H9 (cell line): ENCODE results near the gene RABGAP1L. TPM values are rescaled to one million over a fixed set of nuclear protein-coding genes. Genes with fewer than 3 reads are reported as not detected.

ENCODE experiments used
- DNase-seq: peaks from one replicate; pipeline ENCODE4 v3.0.0-alpha.2; 2017
- H2AFZ ChIP-seq: one replicate; pipeline ENCODE4 v1.6.1; 2013; ENCODE audit warnings: mild to moderate bottlenecking, low read length, control low read depth, moderate library complexity
- H2AK5ac ChIP-seq: 2 replicates; pipeline ENCODE4 v1.6.1; 2013; ENCODE audit warnings: low read length, control low read depth, mixed read lengths; ENCODE audit not compliant: insufficient read length
- H2BK120ac ChIP-seq: one replicate; pipeline ENCODE4 v1.6.1; 2013; ENCODE audit warnings: low read depth, mild to moderate bottlenecking, low read length, control low read depth, inconsistent platforms; ENCODE audit not compliant: poor library complexity, severe bottlenecking
- H2BK12ac ChIP-seq: 2 replicates; pipeline ENCODE4 v1.6.1; 2013; ENCODE audit warnings: low read length, control low read depth, mixed read lengths, low read depth; ENCODE audit not compliant: insufficient read length
- H2BK15ac ChIP-seq: 2 replicates; pipeline ENCODE4 v1.6.1; 2013; ENCODE audit warnings: low read depth, low read length, control low read depth
- H2BK20ac ChIP-seq: one replicate; pipeline ENCODE4 v1.6.1; 2013; ENCODE audit warnings: low read depth, mild to moderate bottlenecking, low read length, control low read depth, inconsistent platforms; ENCODE audit not compliant: poor library complexity, severe bottlenecking
- H2BK5ac ChIP-seq: 2 replicates; pipeline ENCODE4 v1.6.1; 2013; ENCODE audit warnings: low read length, control low read depth, mixed read lengths; ENCODE audit not compliant: insufficient read length
- H3K14ac ChIP-seq: 2 replicates; pipeline ENCODE4 v1.6.1; 2013; ENCODE audit warnings: low read length, control low read depth; ENCODE audit not compliant: insufficient read depth
- H3K18ac ChIP-seq: 2 replicates; pipeline ENCODE4 v1.6.1; 2013; ENCODE audit warnings: low read depth, mild to moderate bottlenecking, mixed read lengths, low read length, control low read depth; ENCODE audit not compliant: insufficient read length
- H3K23ac ChIP-seq: 2 replicates; pipeline ENCODE4 v1.6.1; 2013; ENCODE audit warnings: low read length, control low read depth, mixed read lengths, low read depth; ENCODE audit not compliant: insufficient read length
- H3K23me2 ChIP-seq: 2 replicates; pipeline ENCODE4 v1.6.1; 2013; ENCODE audit warnings: low read depth, mild to moderate bottlenecking, mixed read lengths, low read length, control low read depth; ENCODE audit not compliant: insufficient read length, poor library complexity, severe bottlenecking
- H3K27ac ChIP-seq: 2 replicates; pipeline ENCODE4 v1.5.1; 2013; ENCODE audit warnings: low read length, control low read depth, mixed read lengths, low read depth; ENCODE audit not compliant: insufficient read length
- H3K27me3 ChIP-seq: 2 replicates; pipeline ENCODE4 v1.6.1; 2013; ENCODE audit warnings: low read length, control low read depth, inconsistent platforms; ENCODE audit not compliant: insufficient read depth
- H3K4ac ChIP-seq: 2 replicates; pipeline ENCODE4 v1.6.1; 2013; ENCODE audit warnings: low read depth, mild to moderate bottlenecking, control low read depth, inconsistent platforms, low read length, moderate library complexity
- H3K4me1 ChIP-seq: 2 replicates; pipeline ENCODE4 v1.6.1; 2013; ENCODE audit warnings: low read length, control low read depth, inconsistent platforms; ENCODE audit not compliant: insufficient read depth
- H3K4me2 ChIP-seq: 2 replicates; pipeline ENCODE4 v1.6.1; 2013; ENCODE audit warnings: low read length, control low read depth, mixed read lengths; ENCODE audit not compliant: insufficient read length, insufficient read depth
- H3K56ac ChIP-seq: 2 replicates; pipeline ENCODE4 v1.6.1; 2013; ENCODE audit warnings: low read depth, mild to moderate bottlenecking, mixed read lengths, low read length, control low read depth; ENCODE audit not compliant: insufficient read length
- H3K79me1 ChIP-seq: 2 replicates; pipeline ENCODE4 v1.6.1; 2013; ENCODE audit warnings: low read depth, mild to moderate bottlenecking, moderate library complexity, low read length, control low read depth, inconsistent platforms; ENCODE audit not compliant: insufficient read depth, poor library complexity, severe bottlenecking
- H3K79me2 ChIP-seq: 2 replicates; pipeline ENCODE4 v1.6.1; 2013; ENCODE audit warnings: low read length, control low read depth, inconsistent platforms; ENCODE audit not compliant: insufficient read depth
- H3K9ac ChIP-seq: 2 replicates; pipeline ENCODE4 v1.6.1; 2013; ENCODE audit warnings: low read length, control low read depth, mixed read lengths; ENCODE audit not compliant: insufficient read length; ENCODE audit errors: extremely low read depth
- H3K9me3 ChIP-seq: one replicate; pipeline ENCODE4 v1.6.1; 2013; ENCODE audit warnings: low read depth, low read length, inconsistent platforms; ENCODE audit not compliant: control insufficient read depth
- H3T11ph ChIP-seq: one replicate; pipeline ENCODE4 v1.6.1; 2013; ENCODE audit warnings: mild to moderate bottlenecking, low read length, control low read depth, inconsistent platforms
- H4K20me1 ChIP-seq: one replicate; pipeline ENCODE4 v1.6.1; 2013; ENCODE audit not compliant: control insufficient read depth, insufficient read length, insufficient read depth
- H4K5ac ChIP-seq: 2 replicates; pipeline ENCODE4 v1.6.1; 2013; ENCODE audit warnings: low read depth, mild to moderate bottlenecking, mixed read lengths, low read length, control low read depth; ENCODE audit not compliant: insufficient read length
- H4K8ac ChIP-seq: replicated peaks from 2 replicates; pipeline ENCODE4 v1.6.1; 2013; ENCODE audit warnings: low read length, control low read depth, mixed read lengths, low read depth; ENCODE audit not compliant: insufficient read length
- H4K91ac ChIP-seq: 2 replicates; pipeline ENCODE4 v1.6.1; 2013; ENCODE audit warnings: low read depth, mild to moderate bottlenecking, moderate library complexity, mixed read lengths, low read length, control low read depth; ENCODE audit not compliant: insufficient read length
- H3K27ac Mint-ChIP-seq, 3 experiments: 2 replicates in 2 of 3; 3 replicates in 1 of 3; pipeline ENCODE4 v1.8.0; 2020 to 2021; ENCODE audit warnings: mixed read lengths in 3 of 3, mild to moderate bottlenecking in 1 of 3, moderate library complexity in 1 of 3
- H3K27me3 Mint-ChIP-seq: 2 replicates; pipeline ENCODE4 v1.8.0; 2021; ENCODE audit warnings: low read depth, mild to moderate bottlenecking, moderate library complexity, mixed read lengths
- H3K36me3 Mint-ChIP-seq, 3 experiments: 2 replicates in 2 of 3; 3 replicates in 1 of 3; pipeline ENCODE4 v1.8.0; 2020 to 2021; ENCODE audit warnings: low read depth in 3 of 3, mixed read lengths in 3 of 3; ENCODE audit not compliant: insufficient read depth in 1 of 3
- H3K4me1 Mint-ChIP-seq, 2 experiments: 2 replicates each; pipeline ENCODE4 v1.8.0; 2020; ENCODE audit warnings: mixed read lengths in 2 of 2
- H3K4me3 Mint-ChIP-seq, 2 experiments: 2 replicates in 1 of 2; 3 replicates in 1 of 2; pipeline ENCODE4 v1.8.0; 2020 to 2021; ENCODE audit warnings: mild to moderate bottlenecking in 2 of 2, mixed read lengths in 2 of 2, moderate library complexity in 1 of 2
- H3K9me3 Mint-ChIP-seq, 2 experiments: 2 replicates in 1 of 2; 3 replicates in 1 of 2; pipeline ENCODE4 v1.8.0; 2020; ENCODE audit warnings: mild to moderate bottlenecking in 2 of 2, mixed read lengths in 2 of 2, moderate library complexity in 1 of 2
- CTCF ChIP-seq: fragments of 200-600 bp; sonication (generic); conservative IDR thresholded peaks from 3 replicates; pipeline ENCODE4 v1.8.0; 2021; ENCODE audit warnings: antibody characterized with exemption, mild to moderate bottlenecking
- total RNA-seq: library from RNA; stranded (reverse); gene quantifications from 2 replicates; pipeline ENCODE4 v1.2.1, GENCODE V29; 2021

RABGAP1L gene
- total RNA-seq, 1 experiment from 2014 or later, result 147 TPM

- Histone ChIP-seq H2BK20ac (no peak overlapping the region), H3K27me3 (no peaks in the 10 kb centered on the region), H3T11ph (no peak overlapping the region), H3K9me3 (no peaks in the 10 kb centered on the region), H3K9ac (no peak overlapping the region), H4K5ac (no peak overlapping the region), H3K23me2 (no peaks in the 10 kb centered on the region), H4K20me1 (no peaks in the 10 kb centered on the region), H4K91ac (no peak overlapping the region), H3K23ac (no peak overlapping the region), H3K4me2 (no peak overlapping the region), H2AK5ac (no peak overlapping the region), H2BK120ac (no peak overlapping the region), H3K79me1 (no peaks in the 10 kb centered on the region), H3K79me2 (no peaks in the 10 kb centered on the region), H2AFZ (no peak overlapping the region), H2BK12ac (no peak overlapping the region), H3K56ac (no peak overlapping the region), H3K4ac (no peak overlapping the region), H2BK5ac (no peak overlapping the region), H3K4me1 (peaks cover 6% of the 10 kb centered on the region; the same call in 1 of the 2 replicates), H3K14ac (no peak overlapping the region), H3K18ac (no peak overlapping the region), H2BK15ac (no peak overlapping the region), H3K27ac (no peak overlapping the region), H4K8ac (no peak overlapping the region)
- Mint-ChIP-seq H3K27ac (no peak overlapping the region), H3K27me3 (no peaks in the 10 kb centered on the region; the same call in 1 of the 2 replicates), H3K9me3 (no peaks in the 10 kb centered on the region), H3K4me3 (no peak overlapping the region), H3K4me1 (peaks cover 18 to 20% of the 10 kb centered on the region in 2 experiments), H3K36me3 (no peaks in the 10 kb centered on the region)
- no peak for TF ChIP-seq CTCF
- no peak for DNase-seq
These were observed 652.7 kb downstream of the RABGAP1L start for GRCh38 chr1:174812016-174812415.
